ENCODE data around the gene PEA15.

Gene PEA15

GRCh38 chr1:160205242-160206035 lies at the start of gene PEA15:
Gene PEA15, plus strand, starts transcription at chr1:160205384. Its CDS starts 6,161 bp downstream, at chr1:160211545.
- peak; percentile 71 for DNase-seq (ENCODE audit: low spot score)

GRCh38 chr1:160156361-160156760 lies 48.8 kb upstream of the PEA15 start:
- no peak for DNase-seq (ENCODE audit: low spot score)

DNA sequence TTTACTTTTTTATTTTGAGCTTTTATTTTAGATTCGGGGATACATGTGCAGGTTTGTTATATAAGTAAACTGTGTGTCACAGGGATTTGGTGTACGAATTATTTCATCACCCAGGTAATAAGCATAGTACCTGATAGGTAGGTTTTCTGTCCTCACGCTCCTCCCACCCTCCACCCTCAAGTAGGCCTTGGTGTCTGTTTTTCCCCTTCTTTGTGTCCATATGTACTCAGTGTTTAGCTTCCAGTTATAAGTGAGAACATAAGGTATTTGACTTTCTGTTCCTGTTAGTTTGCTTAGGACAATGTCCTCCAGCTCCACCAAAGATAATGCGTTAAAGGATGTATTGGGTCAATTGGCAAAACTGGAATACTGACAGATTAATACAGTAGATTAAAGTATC lies 48.0 kb upstream of the PEA15 start:
- DNase-seq (ENCODE audit: low spot score) = no peak

GRCh38 chr1:160158031-160158430 lies 47.2 kb upstream of the PEA15 start:
- no peak for DNase-seq (ENCODE audit: low spot score)

- no peak for DNase-seq (ENCODE audit: low spot score)
Observed at GRCh38 chr1:160158534-160158933, 46.6 kb upstream of the PEA15 start.

DNA sequence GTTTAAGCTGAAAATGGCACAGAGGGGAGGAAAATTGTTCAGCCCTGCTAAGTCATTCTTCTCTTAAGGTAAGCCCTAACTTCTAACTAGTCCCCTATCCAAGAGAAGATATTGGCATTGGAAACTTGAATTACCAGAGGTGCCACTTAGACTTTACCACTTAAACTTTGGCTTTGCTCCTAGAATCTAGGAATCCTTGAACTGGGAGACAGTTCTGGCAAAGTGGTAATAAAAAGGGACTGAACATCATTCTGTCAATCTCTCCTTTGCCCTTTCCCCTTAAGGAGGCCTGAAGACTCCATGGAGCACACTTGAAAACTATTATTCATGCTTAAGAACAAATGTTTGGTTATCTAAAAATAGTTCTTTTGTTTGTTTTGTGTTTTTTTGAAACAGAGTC lies 45.3 kb upstream of the PEA15 start:
- DNase-seq (ENCODE audit: low spot score) = no peak

GRCh38 chr1:160161965-160162705 lies 43.0 kb upstream of the PEA15 start:
- no peak for DNase-seq (ENCODE audit: low spot score)

GRCh38 chr1:160162931-160163330 lies 42.3 kb upstream of the PEA15 start:
- no peak for DNase-seq (ENCODE audit: low spot score)

- DNase-seq (ENCODE audit: low spot score) = no peak
Observed at GRCh38 chr1:160163615-160164014, 41.6 kb upstream of the PEA15 start.

- DNase-seq (ENCODE audit: low spot score) = no peak
Observed at GRCh38 chr1:160164121-160164520, 41.1 kb upstream of the PEA15 start.

DNA sequence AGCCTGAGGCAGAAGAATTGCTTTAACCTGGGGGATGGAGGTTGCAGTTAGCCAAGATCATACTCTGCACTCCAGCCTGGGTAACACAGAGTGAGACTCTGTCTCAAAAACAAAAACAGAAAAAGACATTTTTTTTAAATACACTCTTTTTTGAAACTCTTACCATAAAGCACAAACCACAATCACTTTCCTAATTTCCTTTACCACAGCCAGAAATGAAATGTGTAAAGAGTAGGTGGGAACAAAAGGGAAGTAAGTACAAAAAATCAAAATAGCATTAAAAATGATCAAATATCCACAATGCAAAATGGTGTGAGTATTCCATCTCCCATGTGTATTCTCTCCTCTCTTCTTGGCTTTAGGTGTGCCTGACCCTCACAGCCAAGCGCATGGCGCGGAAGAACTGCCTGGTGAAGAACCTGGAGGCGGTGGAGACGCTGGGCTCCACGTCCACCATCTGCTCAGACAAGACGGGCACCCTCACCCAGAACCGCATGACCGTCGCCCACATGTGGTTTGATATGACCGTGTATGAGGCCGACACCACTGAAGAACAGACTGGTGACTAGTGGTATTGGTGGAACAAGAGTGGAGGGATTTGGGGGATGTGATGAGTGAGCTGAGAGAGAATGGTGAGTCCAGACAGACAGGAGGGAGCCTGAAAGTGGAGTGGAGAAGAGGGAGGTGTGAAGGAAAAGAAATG lies 38.9 kb upstream of the PEA15 start:
- DNase-seq (ENCODE audit: low spot score) = no peak

DNA sequence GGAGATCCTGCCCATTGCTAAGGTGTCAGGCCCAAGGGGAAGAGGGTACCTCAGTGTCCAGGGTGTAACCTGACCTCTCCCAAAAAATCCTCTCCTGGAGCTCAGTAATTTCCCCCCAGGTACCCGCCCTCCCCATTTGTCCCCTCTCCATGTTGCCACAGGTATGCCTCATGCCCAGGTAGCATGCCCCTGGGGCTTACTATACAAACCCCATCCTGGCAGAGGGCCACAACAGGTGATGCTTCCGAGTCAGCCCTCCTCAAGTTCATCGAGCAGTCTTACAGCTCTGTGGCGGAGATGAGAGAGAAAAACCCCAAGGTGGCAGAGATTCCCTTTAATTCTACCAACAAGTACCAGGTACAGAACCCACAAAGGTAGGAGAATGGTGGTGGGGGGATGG lies 38.1 kb upstream of the PEA15 start:
- no peak for DNase-seq (ENCODE audit: low spot score)

DNA sequence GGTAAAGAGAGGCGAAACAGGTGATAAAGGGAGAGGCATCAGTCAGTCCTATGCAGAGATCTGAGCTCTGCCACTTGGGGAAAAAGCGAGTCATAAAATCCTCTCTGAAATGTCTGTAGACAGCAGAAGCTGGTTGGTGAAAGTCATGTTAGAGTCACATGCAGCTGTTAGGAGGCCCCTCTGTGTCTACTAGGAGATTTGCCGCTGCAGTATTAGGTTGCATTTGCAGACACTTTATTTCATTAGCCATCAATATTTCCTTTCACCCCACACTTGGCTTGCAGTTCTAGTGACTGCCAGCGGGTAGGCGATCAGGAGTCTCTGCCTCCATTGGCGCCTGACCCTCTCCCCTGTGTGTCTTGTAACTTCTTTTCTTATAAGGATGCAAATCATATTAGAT lies 37.6 kb upstream of the PEA15 start:
- DNase-seq (ENCODE audit: low spot score) = no peak

DNA sequence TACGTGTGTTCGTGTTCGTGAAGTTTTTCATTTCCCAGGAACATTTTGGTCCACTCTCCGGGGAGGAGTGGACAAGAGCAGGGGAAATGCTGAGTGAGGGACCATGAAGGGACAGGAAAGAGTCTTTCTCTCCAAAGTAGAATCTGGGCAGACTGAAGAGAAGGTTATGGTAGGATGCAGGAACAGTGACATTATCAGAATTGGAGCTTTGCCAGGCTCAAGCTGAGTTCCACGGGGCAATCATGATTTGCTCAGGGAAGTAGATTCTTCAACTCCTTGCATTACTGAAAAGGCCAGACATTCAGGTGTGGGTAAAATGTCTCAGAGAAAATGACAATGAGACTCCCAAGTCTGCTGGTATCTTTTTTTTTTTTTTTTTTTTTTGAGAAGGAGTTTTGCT lies 37.2 kb upstream of the PEA15 start:
- no peak for DNase-seq (ENCODE audit: low spot score)

DNA sequence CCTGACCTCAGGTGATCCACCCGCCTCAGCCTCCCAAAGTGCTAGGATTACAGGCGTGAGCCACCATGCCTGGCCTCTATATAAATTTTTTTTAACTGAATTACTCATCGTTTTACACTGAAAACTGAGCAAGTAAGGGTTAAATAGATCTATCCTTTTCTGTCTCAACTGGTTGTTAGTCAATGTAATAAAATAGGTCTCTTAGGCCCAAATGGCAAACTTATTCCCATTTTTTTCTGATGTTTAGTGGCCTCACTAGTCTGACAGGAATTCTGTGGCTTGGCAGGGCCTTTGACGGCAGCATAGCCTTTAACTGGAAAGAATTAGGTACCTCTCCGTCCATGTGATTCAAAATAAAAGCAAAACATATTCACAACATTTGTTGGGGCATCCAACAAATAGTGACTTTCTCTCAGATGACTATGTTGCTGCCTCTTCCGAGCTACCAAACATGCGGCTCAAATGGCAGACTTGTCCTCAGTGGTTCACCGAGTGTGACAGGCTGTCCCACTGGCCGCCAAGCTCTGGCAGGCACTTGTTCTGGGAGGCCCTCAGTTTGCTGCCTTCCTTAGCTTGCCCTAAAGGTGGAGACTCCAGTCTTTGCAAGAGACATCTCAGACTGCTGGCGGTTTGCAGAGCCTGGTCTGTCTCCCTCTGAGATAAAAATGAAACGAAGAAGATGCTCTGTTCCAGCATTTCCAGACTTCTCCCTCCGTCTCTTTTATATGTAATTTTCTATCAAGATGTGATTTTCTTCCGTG lies 36.4 kb upstream of the PEA15 start:
- no peak for DNase-seq (ENCODE audit: low spot score)

- no peak for DNase-seq (ENCODE audit: low spot score)
Observed at GRCh38 chr1:160169553-160170399, 35.4 kb upstream of the PEA15 start.

DNA sequence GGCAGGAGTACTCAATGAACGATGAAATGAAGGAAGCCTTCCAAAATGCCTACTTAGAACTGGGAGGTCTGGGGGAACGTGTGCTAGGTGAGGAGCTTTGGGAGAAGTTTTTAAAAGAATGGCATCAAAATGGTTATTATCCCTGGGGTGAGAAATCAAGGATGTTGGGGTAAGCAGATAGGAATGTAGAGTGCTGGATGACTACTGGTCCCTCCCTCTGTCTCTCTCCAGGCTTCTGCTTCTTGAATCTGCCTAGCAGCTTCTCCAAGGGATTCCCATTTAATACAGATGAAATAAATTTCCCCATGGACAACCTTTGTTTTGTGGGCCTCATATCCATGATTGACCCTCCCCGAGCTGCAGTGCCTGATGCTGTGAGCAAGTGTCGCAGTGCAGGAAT lies 33.8 kb upstream of the PEA15 start:
- no peak for DNase-seq (ENCODE audit: low spot score)

- DNase-seq (ENCODE audit: low spot score) = no peak
Observed at GRCh38 chr1:160171980-160172379, 33.2 kb upstream of the PEA15 start.

- DNase-seq (ENCODE audit: low spot score) = no peak
Observed at GRCh38 chr1:160177231-160177630, 28.0 kb upstream of the PEA15 start.

DNA sequence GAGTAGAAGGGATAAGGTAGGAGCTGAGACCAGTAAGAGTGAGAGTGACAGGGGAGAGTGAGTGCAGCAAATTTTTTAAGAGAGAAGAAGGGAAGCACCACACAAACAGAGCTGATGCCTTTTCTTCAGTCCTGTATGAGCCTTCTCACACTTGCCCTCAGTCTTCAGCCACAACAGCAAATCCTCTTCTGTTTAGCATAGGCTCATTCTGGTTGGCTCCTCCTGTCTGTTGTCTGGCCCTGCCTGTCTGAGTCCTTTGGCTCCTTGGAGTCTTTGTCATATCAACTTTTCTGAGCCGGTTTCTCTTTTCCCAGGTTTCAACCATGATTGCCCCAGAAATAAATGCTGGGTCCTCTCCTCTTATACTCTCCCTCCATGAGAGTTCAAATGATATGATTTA lies 27.5 kb upstream of the PEA15 start:
- no peak for DNase-seq (ENCODE audit: low spot score)

- DNase-seq (ENCODE audit: low spot score) = no peak
Observed at GRCh38 chr1:160178731-160179130, 26.5 kb upstream of the PEA15 start.
